ENCODE results near the gene SPDL1.
A peak's percentile ranks its signal among the peaks of the same experiment; 100 is the strongest.

The SPDL1 gene

DNA sequence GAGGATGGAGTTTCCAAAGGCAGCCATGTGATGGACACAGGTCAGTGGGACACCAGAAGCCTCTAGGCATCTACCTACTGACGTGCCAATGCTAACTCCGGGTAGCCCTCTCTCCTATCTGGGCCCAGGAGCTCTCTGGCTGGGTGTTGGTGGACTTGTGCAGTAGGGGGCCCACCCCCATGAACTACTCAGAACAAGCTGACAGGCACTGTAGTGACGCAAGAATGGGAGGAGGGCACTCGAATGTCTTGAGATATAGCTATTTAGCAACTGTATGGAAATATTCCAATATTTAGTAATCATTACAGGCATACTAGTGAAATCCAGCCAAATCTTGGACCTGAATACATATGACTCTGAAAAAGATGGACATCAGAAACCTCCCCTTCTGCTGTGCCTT lies 47.8 kb downstream of the SPDL1 start:
- DNase-seq (ENCODE audit: low spot score) = no peak

DNA sequence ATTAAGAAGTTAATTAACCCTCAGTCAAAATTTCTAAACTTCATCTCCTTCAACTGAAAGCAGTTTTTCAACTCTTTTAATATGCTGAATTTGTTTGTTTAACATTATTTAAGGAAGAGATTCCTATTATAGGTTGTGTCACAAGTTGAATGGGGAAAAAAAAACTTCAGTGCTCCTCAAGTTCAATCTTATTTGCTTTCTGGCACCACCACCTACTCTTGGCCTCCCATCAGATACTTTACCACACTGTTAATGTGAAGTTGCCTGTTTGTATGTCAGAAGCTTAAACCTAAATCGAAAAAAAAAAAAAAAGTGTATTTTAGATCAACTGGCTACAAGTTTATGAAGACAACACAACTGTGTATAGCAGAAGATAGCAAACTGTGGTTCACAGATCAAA lies 49.4 kb downstream of the SPDL1 start:
- DNase-seq (ENCODE audit: low spot score) = no peak

DNA sequence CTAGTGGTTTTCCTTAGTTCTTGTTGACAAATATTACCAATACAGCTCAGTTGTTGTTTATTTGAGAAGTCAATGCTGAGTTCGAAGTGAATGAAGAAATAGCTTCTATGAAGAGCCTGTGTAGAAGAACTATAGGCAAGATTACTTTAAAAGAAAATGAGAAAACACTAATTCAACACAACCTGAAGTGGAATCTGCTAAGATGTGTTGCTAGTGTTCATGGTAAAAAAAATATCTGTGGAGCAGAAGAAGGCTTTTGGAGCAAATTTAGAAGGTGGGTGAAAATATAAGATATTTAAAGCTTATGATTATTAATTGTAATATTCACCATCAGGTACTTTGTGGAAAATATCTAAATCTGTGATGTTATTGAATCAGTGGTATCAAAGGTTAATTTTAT lies 51.0 kb downstream of the SPDL1 start:
- no peak for DNase-seq (ENCODE audit: low spot score)

DNA sequence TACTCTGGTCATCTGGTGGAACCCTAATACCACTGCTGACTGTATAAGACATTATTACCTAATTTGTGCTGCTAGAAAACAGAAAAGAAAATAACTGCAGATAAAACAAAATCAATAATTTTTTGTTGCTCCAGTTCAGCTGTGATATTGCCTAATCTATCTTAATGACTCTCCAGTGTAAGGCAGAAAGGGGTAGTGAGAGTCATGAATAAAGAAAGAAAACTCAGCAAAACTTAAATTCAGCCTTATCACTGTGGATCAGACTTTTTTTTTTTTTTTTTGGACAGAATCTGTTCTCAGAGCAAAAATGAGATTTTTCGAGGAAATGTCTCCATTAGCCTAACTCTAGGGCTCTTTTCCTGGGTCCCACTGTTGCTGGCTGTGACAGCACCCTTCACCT lies 52.4 kb downstream of the SPDL1 start:
- DNase-seq (ENCODE audit: low spot score) = no peak

DNA sequence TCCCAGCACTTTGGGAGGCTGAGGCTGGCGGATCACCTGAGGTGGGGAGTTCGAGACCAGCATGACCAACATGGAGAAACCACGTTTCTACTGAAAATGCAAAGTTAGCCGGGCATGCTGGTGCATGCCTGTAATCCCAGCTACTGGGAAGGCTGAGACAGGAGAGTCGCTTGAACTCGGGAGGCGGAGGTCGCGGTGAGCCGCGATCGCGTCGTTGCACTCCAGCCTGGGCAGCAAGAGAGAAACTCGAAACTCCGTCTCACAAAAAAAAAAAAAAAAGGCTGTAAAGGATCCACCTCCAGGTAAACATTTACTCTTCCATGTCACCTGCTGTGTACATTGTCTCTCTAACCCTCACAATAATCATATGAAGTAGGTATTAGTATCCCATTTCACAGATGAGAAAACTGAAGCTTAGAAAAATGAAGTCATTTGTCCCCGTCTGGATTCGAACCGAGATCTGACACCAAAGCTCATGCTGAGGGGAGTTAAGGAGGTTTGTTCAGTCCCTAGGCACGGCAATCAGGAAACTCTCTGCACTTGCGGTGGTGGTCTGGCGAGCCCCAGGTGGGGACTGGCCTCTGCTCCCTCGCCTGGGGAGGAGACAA lies 53.0 kb downstream of the SPDL1 start:
- DNase-seq (ENCODE audit: low spot score) = no peak

DNA sequence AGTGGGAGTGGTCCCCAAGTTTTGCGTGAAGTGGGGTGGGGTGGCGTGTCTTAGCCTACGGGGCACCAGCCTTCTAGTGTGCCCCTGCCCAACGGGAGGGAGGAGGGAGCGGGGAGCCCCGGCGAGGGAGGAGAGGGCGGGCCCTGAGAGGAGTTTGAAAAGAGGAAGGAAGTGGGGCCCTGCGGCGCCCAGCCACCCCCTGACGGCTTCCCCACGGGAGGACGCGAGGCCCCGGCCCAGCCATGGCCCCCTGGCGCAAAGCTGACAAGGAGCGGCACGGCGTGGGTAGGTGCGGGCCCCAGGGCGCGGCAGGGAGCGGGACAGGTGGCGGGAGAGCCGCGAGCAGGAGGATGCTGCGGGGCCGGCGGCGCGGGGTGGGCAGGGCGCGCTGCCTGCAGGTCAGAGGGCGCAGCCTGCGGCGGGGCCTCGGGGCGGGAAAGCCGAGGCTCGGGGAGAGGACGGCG lies 53.5 kb downstream of the SPDL1 start, which contains the start of gene DOCK2:
Gene DOCK2, plus strand, starts transcription at position 191 of the 464 bp plus-strand sequence. Its CDS starts 52 bp downstream, at position 243.
- no peak for DNase-seq (ENCODE audit: low spot score)

DNA sequence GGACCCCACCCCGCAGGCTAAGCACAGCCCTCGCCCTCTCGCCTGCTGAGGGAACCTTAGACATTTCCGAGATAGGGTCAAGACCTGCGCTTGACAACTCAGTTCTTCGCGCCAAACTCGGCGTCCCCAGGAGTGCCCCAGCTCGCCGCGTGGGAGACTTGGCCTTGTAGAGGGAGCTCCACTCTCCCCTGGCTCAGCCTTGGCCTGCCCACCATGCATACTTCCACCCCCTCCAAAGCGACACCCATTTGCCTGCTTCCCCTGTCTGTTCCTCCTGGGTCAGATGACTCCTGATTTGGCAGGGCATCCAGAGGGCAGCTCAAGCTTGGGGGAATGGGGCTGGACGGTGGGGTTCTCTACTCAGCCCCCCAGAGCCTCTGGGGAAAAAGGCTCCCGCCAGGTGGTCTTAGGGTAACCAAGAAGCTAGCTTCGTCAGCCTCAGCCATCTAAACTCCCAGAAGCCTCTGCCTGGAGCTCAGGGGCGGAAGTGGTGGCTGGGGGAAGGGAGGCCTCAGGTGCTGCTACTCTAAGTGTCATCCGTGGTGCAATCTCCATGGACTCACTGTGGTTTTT lies 54.1 kb downstream of the SPDL1 start:
- DNase-seq (ENCODE audit: low spot score) = no peak

DNA sequence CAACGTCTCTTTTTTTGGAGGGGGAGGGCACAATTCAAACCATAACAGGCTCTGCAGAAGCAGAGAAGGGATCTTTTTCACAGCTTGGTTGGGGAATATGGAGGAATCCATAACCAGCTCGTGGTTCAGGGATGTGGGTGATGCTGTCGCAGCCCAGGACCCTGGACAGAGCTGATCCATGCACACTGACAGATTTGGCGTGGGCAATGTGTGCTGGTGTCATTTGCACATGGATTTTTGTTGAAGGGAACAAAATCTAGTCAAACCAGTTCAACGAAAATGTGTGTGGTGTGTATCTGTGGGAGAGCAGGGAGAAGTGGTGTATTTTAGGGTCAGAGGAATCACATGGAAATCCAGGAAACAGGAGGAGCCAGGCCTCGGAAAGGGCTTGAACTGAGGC lies 57.7 kb downstream of the SPDL1 start:
- DNase-seq (ENCODE audit: low spot score) = no peak

DNA sequence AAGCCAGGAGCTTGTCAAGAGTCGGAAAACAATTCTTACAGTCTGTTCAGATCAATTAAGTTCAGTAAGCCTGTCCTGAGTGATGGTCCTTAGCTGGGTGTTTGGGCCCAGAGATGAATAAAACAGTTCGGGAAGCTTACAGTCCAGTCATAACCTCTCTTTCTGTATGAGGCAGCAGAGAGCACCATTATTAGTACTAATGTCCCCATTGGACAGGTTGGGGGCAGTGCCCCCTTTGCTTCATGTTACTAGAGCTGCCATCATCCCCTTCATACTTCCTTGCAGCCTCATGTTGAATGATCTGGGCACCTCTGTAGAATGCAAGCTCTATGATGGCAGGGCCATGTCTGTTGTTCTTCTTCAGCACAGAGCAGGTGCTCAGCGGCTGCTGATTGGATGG lies 63.3 kb downstream of the SPDL1 start:
- no peak for DNase-seq (ENCODE audit: low spot score)

DNA sequence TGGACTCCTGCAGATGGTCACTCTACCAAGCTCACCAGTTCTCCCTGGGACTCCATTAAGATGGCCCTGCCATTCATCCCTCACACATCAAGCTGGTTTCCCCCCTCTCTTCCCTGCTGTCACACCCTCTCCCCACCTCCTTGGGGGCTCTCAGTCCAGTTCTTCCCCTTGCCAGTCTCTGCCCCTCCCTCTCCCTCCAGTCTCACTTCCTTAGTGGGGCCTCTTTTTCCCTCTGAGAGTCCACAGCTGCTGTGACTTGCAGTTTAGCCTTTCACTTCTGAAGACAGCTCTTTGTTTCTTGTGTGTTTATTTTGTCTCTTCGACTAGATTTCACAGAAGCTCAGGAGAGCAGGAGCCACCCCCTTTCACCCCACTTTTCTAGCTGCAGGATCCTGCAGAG lies 64.0 kb downstream of the SPDL1 start:
- DNase-seq (ENCODE audit: low spot score) = no peak

DNA sequence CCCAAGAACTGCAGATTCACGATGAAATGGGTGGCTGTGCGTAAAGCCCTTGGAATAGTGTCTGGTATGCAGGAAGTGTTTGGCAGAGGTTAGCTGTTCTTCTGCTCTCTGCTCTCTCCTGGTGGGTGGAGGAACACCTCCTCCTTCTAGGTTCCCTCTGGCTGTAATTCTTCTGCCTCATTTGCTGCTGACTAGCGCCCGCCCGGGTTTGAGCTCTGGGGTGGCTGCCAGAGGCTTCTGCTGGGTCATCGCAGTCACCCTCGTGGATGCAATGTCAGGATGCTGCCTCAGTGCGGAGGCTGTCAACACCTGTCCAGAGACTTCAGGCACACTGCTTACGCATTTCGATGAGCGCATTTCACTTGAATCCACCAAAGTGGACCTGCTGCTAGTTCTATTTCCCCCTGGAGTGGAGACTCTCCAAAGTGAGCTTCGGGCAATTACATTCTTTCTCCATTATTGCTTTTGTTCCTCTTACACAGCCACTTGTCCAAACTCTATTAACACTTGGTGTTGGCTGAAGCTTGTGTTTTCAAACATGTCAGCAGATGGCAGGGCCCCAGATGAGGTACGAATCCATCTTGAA lies 65.2 kb downstream of the SPDL1 start:
- no peak for DNase-seq (ENCODE audit: low spot score)

DNA sequence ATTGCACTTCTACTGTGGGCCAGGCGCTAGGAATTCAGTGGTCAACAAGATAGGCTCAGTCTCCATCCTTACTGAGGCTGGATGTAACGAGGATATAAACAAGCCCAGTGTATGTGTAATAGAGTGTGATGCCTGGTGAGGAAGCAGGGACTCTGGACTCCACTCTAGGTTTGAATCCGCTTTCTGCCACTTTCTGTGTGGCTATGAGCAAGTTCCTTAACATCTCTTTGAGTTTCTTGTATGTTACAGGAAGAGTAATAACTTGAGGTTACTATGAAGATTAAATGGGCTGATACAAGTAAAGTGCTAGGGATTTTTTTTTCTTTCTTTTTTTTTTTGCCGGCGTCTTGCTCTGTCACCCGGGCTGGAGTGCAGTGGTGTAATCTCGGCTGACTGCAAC lies 65.9 kb downstream of the SPDL1 start:
- no peak for DNase-seq (ENCODE audit: low spot score)

DNA sequence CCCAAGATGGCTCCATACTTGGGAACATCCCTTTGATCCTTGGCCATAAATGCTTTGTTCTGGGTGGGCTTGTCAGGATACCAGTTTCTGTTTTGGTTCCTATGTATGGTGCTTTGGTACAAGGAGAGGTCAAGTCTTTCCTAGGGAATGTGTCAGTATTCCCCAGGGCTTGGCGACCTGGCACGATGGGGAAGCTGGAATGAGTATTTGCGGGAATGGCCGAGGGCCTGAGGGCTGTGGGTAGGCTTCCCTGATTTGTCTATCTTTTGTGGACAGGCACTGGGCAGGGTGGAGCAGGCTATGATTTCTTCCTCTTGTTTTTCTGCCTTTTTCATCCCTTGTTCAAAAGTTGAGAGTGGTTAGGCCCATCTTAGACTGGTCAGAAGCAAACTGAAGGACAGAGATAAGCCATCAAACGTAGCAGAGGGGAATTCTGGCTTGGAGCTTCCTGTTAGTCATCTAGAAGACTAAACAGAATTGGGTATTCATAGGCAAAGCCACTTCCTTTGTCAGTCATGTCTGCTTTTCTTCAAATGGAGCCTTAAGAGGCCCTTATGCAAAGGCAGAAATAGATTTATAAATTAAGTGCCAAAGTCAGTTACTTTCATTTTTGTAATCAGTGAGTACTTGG lies 67.2 kb downstream of the SPDL1 start:
- DNase-seq (ENCODE audit: low spot score) = peak; percentile 57

DNA sequence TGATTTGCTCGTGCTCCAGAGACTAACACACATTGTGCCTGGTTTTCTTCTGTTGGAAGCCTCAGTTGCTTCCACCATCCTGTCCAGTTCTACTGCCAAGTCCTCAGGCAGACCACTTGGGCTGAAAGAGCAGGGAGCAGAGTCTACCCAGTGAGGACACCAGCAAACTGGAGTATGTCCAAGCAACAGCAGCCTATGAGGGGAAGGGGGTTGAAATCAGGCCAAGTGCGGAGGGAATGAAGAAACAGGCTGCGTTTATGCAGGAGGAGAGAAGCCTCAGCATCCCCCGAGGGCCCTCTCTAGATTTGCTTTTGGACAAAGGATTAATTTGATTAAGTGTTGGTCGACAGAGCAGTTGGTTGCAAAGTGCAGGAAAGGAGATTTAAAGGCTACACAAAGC lies 68.0 kb downstream of the SPDL1 start:
- no peak for DNase-seq (ENCODE audit: low spot score)

DNA sequence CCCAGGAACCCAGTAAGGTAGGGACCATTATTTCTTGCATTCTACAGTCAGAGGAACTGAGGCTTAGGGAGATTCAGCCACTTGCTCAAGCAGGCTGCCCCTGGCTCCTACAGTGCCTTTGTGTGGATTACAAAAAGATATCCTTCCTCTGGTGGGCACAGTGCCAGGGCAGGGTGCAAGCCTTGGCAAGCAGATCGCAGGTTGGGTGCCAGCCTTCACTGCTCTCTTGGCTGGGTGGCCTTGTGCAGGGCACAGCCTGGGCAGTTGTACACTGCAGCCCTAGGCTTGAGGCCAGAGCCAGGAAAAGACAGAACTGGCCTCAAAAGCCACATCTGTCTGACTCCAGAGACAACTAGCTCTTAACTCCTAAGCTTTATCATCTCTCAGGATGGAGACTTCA lies 68.5 kb downstream of the SPDL1 start:
- DNase-seq (ENCODE audit: low spot score) = no peak

DNA sequence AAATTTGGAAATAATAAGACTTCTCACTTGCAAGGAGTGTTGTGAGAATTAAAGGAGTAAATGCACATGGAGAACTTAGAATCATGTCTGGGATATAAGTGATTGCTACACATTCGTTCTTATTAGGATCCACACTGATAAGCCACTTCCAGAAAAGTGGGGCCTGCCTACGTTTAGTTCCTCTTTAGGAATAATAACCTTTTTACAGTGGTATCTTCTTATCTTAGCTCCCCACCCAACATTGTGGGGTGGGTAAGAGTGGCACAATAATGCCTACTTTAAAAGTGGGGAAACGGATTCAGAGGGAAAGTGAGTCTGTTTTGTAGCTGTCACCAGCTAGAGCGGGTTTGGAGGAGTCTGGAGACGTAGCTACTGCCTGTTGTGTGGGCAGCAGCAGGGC lies 69.5 kb downstream of the SPDL1 start:
- no peak for DNase-seq (ENCODE audit: low spot score)
